Measurements from ENCODE around the gene GIPC1. TPM values are rescaled to one million over a fixed set of nuclear protein-coding genes. Genes with fewer than 3 reads are reported as not detected.
"Not testable (repeated sequence)": the region's sequence is repeated elsewhere in the genome, so short reads cannot be mapped to it uniquely, and the experiment has no call there.

Gene GIPC1
- total RNA-seq, 1 experiment from 2014 or later, result 59.4 TPM

GRCh38 chr19:14544047-14544446 lies 48.1 kb upstream of the GIPC1 start:
- no peak for DNase-seq (ENCODE audit: low spot score)
- no peak overlapping the region for H3K27ac ChIP-seq (ENCODE audit: low read depth, low read length, poor library complexity, severe bottlenecking)
- H3K9me3 ChIP-seq (ENCODE audit: low read depth, low read length, poor library complexity, severe bottlenecking), result no peaks in the 10 kb centered on the region
- H3K27me3 ChIP-seq (replicated peaks; ENCODE audit: insufficient read depth, low read depth, low read length, poor library complexity), result no peaks in the 10 kb centered on the region
- BruUV-seq (replicated peaks), result no TSS peak
- POLR2A ChIA-PET (ENCODE audit: low non-redundant PET), result no interaction called here
- H3K36me3 ChIP-seq (ENCODE audit: insufficient read depth, low read length, poor library complexity, severe bottlenecking), result peaks cover 9% of the 10 kb centered on the region
- H3K4me3 ChIP-seq (ENCODE audit: low read depth, low read length, poor library complexity, severe bottlenecking), result no peak overlapping the region
- CTCF ChIA-PET, result interaction anchor here (0.7 kb wide), 1 partner anchor 11 kb away, joined by 4 read pairs; no protein-coding TSS in a partner anchor
- TF ChIP-seq EZH2 (IDR thresholded peaks at IDR 0.05; ENCODE audit: borderline replicate concordance, low read depth, low read length, poor library complexity, severe bottlenecking) (no peak), CTCF (conservative IDR thresholded peaks at IDR 0.05; ENCODE audit: low read depth, low read length) (no peak)
- intact Hi-C loops (cut with micrococcal nuclease; ENCODE audit: unreplicated experiment), result no loop called here
- H3K4me1 ChIP-seq (ENCODE audit: insufficient read depth, low read length, poor library complexity, severe bottlenecking), result peaks cover 31% of the 10 kb centered on the region

- ChIA-PET CTCF (interaction anchor here (0.7 kb wide), 1 partner anchor 27 kb away, joined by 3 read pairs; no protein-coding TSS in a partner anchor), POLR2A (ENCODE audit: low non-redundant PET) (no interaction called here)
- Histone ChIP-seq H3K27me3 (replicated peaks; ENCODE audit: insufficient read depth, low read depth, low read length, poor library complexity) (no peaks in the 10 kb centered on the region), H3K4me1 (ENCODE audit: insufficient read depth, low read length, poor library complexity, severe bottlenecking) (peaks cover 31% of the 10 kb centered on the region), H3K36me3 (ENCODE audit: insufficient read depth, low read length, poor library complexity, severe bottlenecking) (no peaks in the 10 kb centered on the region), H3K4me3 (ENCODE audit: low read depth, low read length, poor library complexity, severe bottlenecking) (no peak overlapping the region), H3K27ac (ENCODE audit: low read depth, low read length, poor library complexity, severe bottlenecking) (no peak overlapping the region), H3K9me3 (ENCODE audit: low read depth, low read length, poor library complexity, severe bottlenecking) (no peaks in the 10 kb centered on the region)
- no TSS peak for BruUV-seq (replicated peaks)
- no peak for TF ChIP-seq CTCF (conservative IDR thresholded peaks at IDR 0.05; ENCODE audit: low read depth, low read length)
- TF ChIP-seq EZH2 (IDR thresholded peaks at IDR 0.05; ENCODE audit: borderline replicate concordance, low read depth, low read length, poor library complexity, severe bottlenecking), result no peak
- intact Hi-C loops (cut with micrococcal nuclease; ENCODE audit: unreplicated experiment), result no loop called here
- peak; percentile 41 for DNase-seq (ENCODE audit: low spot score)
Measured at GRCh38 chr19:14542711-14543328, 46.9 kb upstream of the GIPC1 start.

GRCh38 chr19:14541979-14542378 lies 46.1 kb upstream of the GIPC1 start:
- DNase-seq (ENCODE audit: low spot score); BruUV-seq (replicated peaks); H3K4me3 ChIP-seq (ENCODE audit: low read depth, low read length, poor library complexity, severe bottlenecking); CTCF ChIA-PET; intact Hi-C loops (cut with micrococcal nuclease; ENCODE audit: unreplicated experiment); POLR2A ChIA-PET (ENCODE audit: low non-redundant PET); H3K27me3 ChIP-seq (replicated peaks; ENCODE audit: insufficient read depth, low read depth, low read length, poor library complexity); H3K36me3 ChIP-seq (ENCODE audit: insufficient read depth, low read length, poor library complexity, severe bottlenecking); H3K27ac ChIP-seq (ENCODE audit: low read depth, low read length, poor library complexity, severe bottlenecking); H3K9me3 ChIP-seq (ENCODE audit: low read depth, low read length, poor library complexity, severe bottlenecking): not testable (repeated sequence)
- H3K4me1 ChIP-seq (ENCODE audit: insufficient read depth, low read length, poor library complexity, severe bottlenecking), result peaks cover 31% of the 10 kb centered on the region

Measured in A673 (cell line).